H9 (cell line): ENCODE measurements around the gene SLC7A11. TPM values are rescaled to one million over a fixed set of nuclear protein-coding genes. Genes with fewer than 3 reads are reported as not detected.

Experiments
- DNase-seq: peaks from one replicate; pipeline ENCODE4 v3.0.0-alpha.2; 2017
- H2AFZ ChIP-seq: one replicate; pipeline ENCODE4 v1.6.1; 2013; ENCODE audit warnings: mild to moderate bottlenecking, low read length, control low read depth, moderate library complexity
- H2AK5ac ChIP-seq: 2 replicates; pipeline ENCODE4 v1.6.1; 2013; ENCODE audit warnings: low read length, control low read depth, mixed read lengths; ENCODE audit not compliant: insufficient read length
- H2BK120ac ChIP-seq: one replicate; pipeline ENCODE4 v1.6.1; 2013; ENCODE audit warnings: low read depth, mild to moderate bottlenecking, low read length, control low read depth, inconsistent platforms; ENCODE audit not compliant: poor library complexity, severe bottlenecking
- H2BK12ac ChIP-seq: 2 replicates; pipeline ENCODE4 v1.6.1; 2013; ENCODE audit warnings: low read length, control low read depth, mixed read lengths, low read depth; ENCODE audit not compliant: insufficient read length
- H2BK15ac ChIP-seq: 2 replicates; pipeline ENCODE4 v1.6.1; 2013; ENCODE audit warnings: low read depth, low read length, control low read depth
- H2BK20ac ChIP-seq: one replicate; pipeline ENCODE4 v1.6.1; 2013; ENCODE audit warnings: low read depth, mild to moderate bottlenecking, low read length, control low read depth, inconsistent platforms; ENCODE audit not compliant: poor library complexity, severe bottlenecking
- H2BK5ac ChIP-seq: 2 replicates; pipeline ENCODE4 v1.6.1; 2013; ENCODE audit warnings: low read length, control low read depth, mixed read lengths; ENCODE audit not compliant: insufficient read length
- H3K14ac ChIP-seq: 2 replicates; pipeline ENCODE4 v1.6.1; 2013; ENCODE audit warnings: low read length, control low read depth; ENCODE audit not compliant: insufficient read depth
- H3K18ac ChIP-seq: 2 replicates; pipeline ENCODE4 v1.6.1; 2013; ENCODE audit warnings: low read depth, mild to moderate bottlenecking, mixed read lengths, low read length, control low read depth; ENCODE audit not compliant: insufficient read length
- H3K23ac ChIP-seq: 2 replicates; pipeline ENCODE4 v1.6.1; 2013; ENCODE audit warnings: low read length, control low read depth, mixed read lengths, low read depth; ENCODE audit not compliant: insufficient read length
- H3K23me2 ChIP-seq: 2 replicates; pipeline ENCODE4 v1.6.1; 2013; ENCODE audit warnings: low read depth, mild to moderate bottlenecking, mixed read lengths, low read length, control low read depth; ENCODE audit not compliant: insufficient read length, poor library complexity, severe bottlenecking
- H3K27ac ChIP-seq: 2 replicates; pipeline ENCODE4 v1.5.1; 2013; ENCODE audit warnings: low read length, control low read depth, mixed read lengths, low read depth; ENCODE audit not compliant: insufficient read length
- H3K27me3 ChIP-seq: 2 replicates; pipeline ENCODE4 v1.6.1; 2013; ENCODE audit warnings: low read length, control low read depth, inconsistent platforms; ENCODE audit not compliant: insufficient read depth
- H3K4ac ChIP-seq: 2 replicates; pipeline ENCODE4 v1.6.1; 2013; ENCODE audit warnings: low read depth, mild to moderate bottlenecking, control low read depth, inconsistent platforms, low read length, moderate library complexity
- H3K4me1 ChIP-seq: 2 replicates; pipeline ENCODE4 v1.6.1; 2013; ENCODE audit warnings: low read length, control low read depth, inconsistent platforms; ENCODE audit not compliant: insufficient read depth
- H3K4me2 ChIP-seq: 2 replicates; pipeline ENCODE4 v1.6.1; 2013; ENCODE audit warnings: low read length, control low read depth, mixed read lengths; ENCODE audit not compliant: insufficient read length, insufficient read depth
- H3K56ac ChIP-seq: 2 replicates; pipeline ENCODE4 v1.6.1; 2013; ENCODE audit warnings: low read depth, mild to moderate bottlenecking, mixed read lengths, low read length, control low read depth; ENCODE audit not compliant: insufficient read length
- H3K79me1 ChIP-seq: 2 replicates; pipeline ENCODE4 v1.6.1; 2013; ENCODE audit warnings: low read depth, mild to moderate bottlenecking, moderate library complexity, low read length, control low read depth, inconsistent platforms; ENCODE audit not compliant: insufficient read depth, poor library complexity, severe bottlenecking
- H3K79me2 ChIP-seq: 2 replicates; pipeline ENCODE4 v1.6.1; 2013; ENCODE audit warnings: low read length, control low read depth, inconsistent platforms; ENCODE audit not compliant: insufficient read depth
- H3K9ac ChIP-seq: 2 replicates; pipeline ENCODE4 v1.6.1; 2013; ENCODE audit warnings: low read length, control low read depth, mixed read lengths; ENCODE audit not compliant: insufficient read length; ENCODE audit errors: extremely low read depth
- H3K9me3 ChIP-seq: one replicate; pipeline ENCODE4 v1.6.1; 2013; ENCODE audit warnings: low read depth, low read length, inconsistent platforms; ENCODE audit not compliant: control insufficient read depth
- H3T11ph ChIP-seq: one replicate; pipeline ENCODE4 v1.6.1; 2013; ENCODE audit warnings: mild to moderate bottlenecking, low read length, control low read depth, inconsistent platforms
- H4K20me1 ChIP-seq: one replicate; pipeline ENCODE4 v1.6.1; 2013; ENCODE audit not compliant: control insufficient read depth, insufficient read length, insufficient read depth
- H4K5ac ChIP-seq: 2 replicates; pipeline ENCODE4 v1.6.1; 2013; ENCODE audit warnings: low read depth, mild to moderate bottlenecking, mixed read lengths, low read length, control low read depth; ENCODE audit not compliant: insufficient read length
- H4K8ac ChIP-seq: replicated peaks from 2 replicates; pipeline ENCODE4 v1.6.1; 2013; ENCODE audit warnings: low read length, control low read depth, mixed read lengths, low read depth; ENCODE audit not compliant: insufficient read length
- H4K91ac ChIP-seq: 2 replicates; pipeline ENCODE4 v1.6.1; 2013; ENCODE audit warnings: low read depth, mild to moderate bottlenecking, moderate library complexity, mixed read lengths, low read length, control low read depth; ENCODE audit not compliant: insufficient read length
- H3K27ac Mint-ChIP-seq, 3 experiments: 2 replicates in 2 of 3; 3 replicates in 1 of 3; pipeline ENCODE4 v1.8.0; 2020 to 2021; ENCODE audit warnings: mixed read lengths in 3 of 3, mild to moderate bottlenecking in 1 of 3, moderate library complexity in 1 of 3
- H3K27me3 Mint-ChIP-seq: 2 replicates; pipeline ENCODE4 v1.8.0; 2021; ENCODE audit warnings: low read depth, mild to moderate bottlenecking, moderate library complexity, mixed read lengths
- H3K36me3 Mint-ChIP-seq, 3 experiments: 2 replicates in 2 of 3; 3 replicates in 1 of 3; pipeline ENCODE4 v1.8.0; 2020 to 2021; ENCODE audit warnings: low read depth in 3 of 3, mixed read lengths in 3 of 3; ENCODE audit not compliant: insufficient read depth in 1 of 3
- H3K4me1 Mint-ChIP-seq, 2 experiments: 2 replicates each; pipeline ENCODE4 v1.8.0; 2020; ENCODE audit warnings: mixed read lengths in 2 of 2
- H3K4me3 Mint-ChIP-seq, 2 experiments: 2 replicates in 1 of 2; 3 replicates in 1 of 2; pipeline ENCODE4 v1.8.0; 2020 to 2021; ENCODE audit warnings: mild to moderate bottlenecking in 2 of 2, mixed read lengths in 2 of 2, moderate library complexity in 1 of 2
- H3K9me3 Mint-ChIP-seq, 2 experiments: 2 replicates in 1 of 2; 3 replicates in 1 of 2; pipeline ENCODE4 v1.8.0; 2020; ENCODE audit warnings: mild to moderate bottlenecking in 2 of 2, mixed read lengths in 2 of 2, moderate library complexity in 1 of 2
- CTCF ChIP-seq: fragments of 200-600 bp; sonication (generic); conservative IDR thresholded peaks from 3 replicates; pipeline ENCODE4 v1.8.0; 2021; ENCODE audit warnings: antibody characterized with exemption, mild to moderate bottlenecking
- WGBS: extraction: QIAGEN DNeasy Blood & Tissue Kit; methylation state at CpG from one replicate; pipeline ENCODE4 v1.1.7; 2013; ENCODE audit warnings: missing lambda C conversion rate, low lambda C conversion rate, mixed read lengths; ENCODE audit not compliant: insufficient read length; ENCODE audit errors: extremely low coverage; 5-methylcytosine and 5-hydroxymethylcytosine counted together
- total RNA-seq: library from RNA; stranded (reverse); gene quantifications from 2 replicates; pipeline ENCODE4 v1.2.1, GENCODE V29; 2021

The SLC7A11 gene
- total RNA-seq, 1 experiment from 2014 or later: 19.8 TPM

GRCh38 chr4:138233313-138234034 lies 8.7 kb downstream of the SLC7A11 start:
- no peak overlapping the region for H3T11ph ChIP-seq
- no peak overlapping the region for H2BK120ac ChIP-seq
- Mint-ChIP-seq H3K9me3 (no peaks in the 10 kb centered on the region), H3K4me3 (no peak overlapping the region), H3K27ac (peak overlapping the region in 1 of 3 experiments; percentile 40; a peak in 1 of 7 replicates), H3K36me3 (peaks cover 10 to 34% (median 29%) of the 10 kb centered on the region in 3 experiments; a peak in 6 of 7 replicates), H3K27me3 (no peaks in the 10 kb centered on the region), H3K4me1 (peaks cover 10 to 11% of the 10 kb centered on the region in 2 experiments)
- H2BK15ac ChIP-seq: no peak overlapping the region
- no peaks in the 10 kb centered on the region for H3K4me1 ChIP-seq
- no peak overlapping the region for H3K14ac ChIP-seq
- no peak overlapping the region for H4K5ac ChIP-seq
- H4K8ac ChIP-seq: no peak overlapping the region
- H3K4ac ChIP-seq: no peak overlapping the region
- H3K9me3 ChIP-seq: no peaks in the 10 kb centered on the region
- no CpG with 5 or more reads among the region's 9 CpGs for WGBS
- H3K56ac ChIP-seq: no peak overlapping the region
- no peak overlapping the region for H3K23ac ChIP-seq
- H2AFZ ChIP-seq: no peak overlapping the region
- no peak overlapping the region for H3K4me2 ChIP-seq
- H3K18ac ChIP-seq: no peak overlapping the region
- no peak overlapping the region for H2AK5ac ChIP-seq
- H3K23me2 ChIP-seq: no peaks in the 10 kb centered on the region
- no peak overlapping the region for H3K9ac ChIP-seq
- no peak for TF ChIP-seq CTCF
- H2BK12ac ChIP-seq: no peak overlapping the region
- peaks cover under 1% of the 10 kb centered on the region; the same call in 1 of the 2 replicates for H3K79me2 ChIP-seq
- no peaks in the 10 kb centered on the region for H3K27me3 ChIP-seq
- H3K79me1 ChIP-seq: no peaks in the 10 kb centered on the region
- no peak overlapping the region for H4K91ac ChIP-seq
- no peak overlapping the region for H3K27ac ChIP-seq
- H4K20me1 ChIP-seq: no peaks in the 10 kb centered on the region
- no peak overlapping the region for H2BK5ac ChIP-seq
- H2BK20ac ChIP-seq: no peak overlapping the region
- no peak for DNase-seq
